HT1080 (cell line): ENCODE results near the gene STX8. TPM values are rescaled to one million over a fixed set of nuclear protein-coding genes. Genes with fewer than 3 reads are reported as not detected.

Source experiments
- DNase-seq: peaks from one replicate; pipeline ENCODE4 v3.0.0-alpha.2; 2015; ENCODE audit warnings: low read depth
- total RNA-seq: library from RNA; depleted of rRNA; stranded (reverse); fragments of >200 nt; shearing (Covaris generic); gene quantifications from 2 replicates; pipeline ENCODE4 v1.2.3, GENCODE V29; 2014

The STX8 gene
- total RNA-seq, 1 experiment from 2014 or later = 32.7 TPM

GRCh38 chr17:9241774-9242496 is 333.7 kb downstream of the STX8 start:
- no peak for DNase-seq

GRCh38 chr17:9241371-9241712 is 334.3 kb downstream of the STX8 start:
- no peak for DNase-seq

DNA sequence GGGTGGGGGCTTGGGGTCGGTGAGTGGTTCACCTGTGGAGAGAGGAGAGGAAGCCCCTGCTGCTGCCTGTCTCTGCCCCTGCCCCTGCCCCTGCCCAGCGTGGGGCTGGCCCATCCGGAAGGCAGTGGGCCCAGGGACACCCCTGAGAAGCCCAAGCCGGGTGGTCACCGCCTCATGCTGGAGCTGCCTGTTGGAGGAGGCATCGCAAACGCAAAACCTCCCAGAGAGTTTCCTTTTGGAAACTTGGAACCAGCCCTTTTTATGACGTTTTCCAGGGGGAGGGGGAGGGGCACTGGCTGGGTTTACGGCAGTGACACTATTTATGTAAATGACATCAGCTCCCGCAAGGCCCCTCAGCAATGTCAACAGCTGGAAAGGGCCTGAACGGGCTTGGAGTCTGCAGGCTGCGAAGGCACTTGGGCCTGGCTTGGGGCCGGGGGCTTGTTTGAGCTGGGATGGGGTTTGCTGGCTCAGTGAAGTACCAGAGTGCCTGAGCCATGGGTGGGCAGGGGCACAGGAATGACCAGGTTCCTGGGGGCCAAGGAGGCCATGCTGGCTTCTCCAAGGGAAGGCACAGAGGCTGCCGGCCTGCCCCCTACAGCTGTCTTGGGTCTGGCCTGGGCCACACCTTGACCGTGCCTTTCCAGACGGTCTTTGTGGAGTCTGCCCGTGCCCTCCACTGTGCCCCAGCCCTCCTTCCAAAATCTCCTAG is 334.8 kb downstream of the STX8 start:
- no peak for DNase-seq

DNA sequence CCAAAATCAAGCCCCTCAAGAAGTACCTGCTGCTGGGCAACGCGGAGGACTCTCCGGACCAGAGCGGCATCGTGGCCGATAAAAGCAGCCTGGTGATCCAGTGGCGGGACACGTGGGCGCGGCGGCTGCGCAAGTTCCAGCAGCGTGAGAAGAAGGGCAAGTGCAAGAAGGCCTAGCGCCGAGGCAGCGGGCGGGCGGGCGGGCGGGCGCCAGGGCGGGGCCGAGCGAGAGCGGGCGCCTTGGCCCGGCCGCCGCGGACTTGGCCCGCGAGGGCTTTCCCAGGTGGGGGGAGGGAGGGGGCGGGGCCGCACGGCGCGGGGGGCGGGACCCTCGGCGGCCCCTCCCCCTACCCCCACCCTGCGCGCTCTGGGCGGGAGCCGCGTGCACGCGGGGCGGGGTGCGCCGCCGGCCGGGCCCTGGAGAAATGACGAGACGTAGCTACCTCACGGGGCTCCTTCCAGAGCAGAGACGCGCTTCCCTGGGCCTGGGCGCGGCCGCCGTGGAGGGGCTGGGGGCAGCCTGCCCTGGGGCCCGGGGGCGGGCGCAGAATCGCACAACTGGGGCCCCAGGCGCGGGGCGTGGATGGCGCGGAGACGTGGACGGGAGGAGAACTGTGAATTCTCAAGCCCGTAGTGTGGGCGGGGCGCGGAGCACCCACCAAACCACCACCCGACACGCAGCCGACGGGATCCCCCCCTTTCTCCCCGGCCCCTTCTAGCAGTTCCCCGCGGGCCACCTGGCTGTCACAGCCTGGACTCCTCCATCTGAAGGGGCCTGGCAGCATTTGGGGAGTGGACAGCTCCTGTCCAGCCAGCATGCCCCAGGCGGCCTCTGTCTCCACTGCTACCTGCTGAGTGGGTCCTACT is 335.6 kb downstream of the STX8 start:
- no peak for DNase-seq

- no peak for DNase-seq
Measured at GRCh38 chr17:9239246-9239792, 336.3 kb downstream of the STX8 start.

DNA sequence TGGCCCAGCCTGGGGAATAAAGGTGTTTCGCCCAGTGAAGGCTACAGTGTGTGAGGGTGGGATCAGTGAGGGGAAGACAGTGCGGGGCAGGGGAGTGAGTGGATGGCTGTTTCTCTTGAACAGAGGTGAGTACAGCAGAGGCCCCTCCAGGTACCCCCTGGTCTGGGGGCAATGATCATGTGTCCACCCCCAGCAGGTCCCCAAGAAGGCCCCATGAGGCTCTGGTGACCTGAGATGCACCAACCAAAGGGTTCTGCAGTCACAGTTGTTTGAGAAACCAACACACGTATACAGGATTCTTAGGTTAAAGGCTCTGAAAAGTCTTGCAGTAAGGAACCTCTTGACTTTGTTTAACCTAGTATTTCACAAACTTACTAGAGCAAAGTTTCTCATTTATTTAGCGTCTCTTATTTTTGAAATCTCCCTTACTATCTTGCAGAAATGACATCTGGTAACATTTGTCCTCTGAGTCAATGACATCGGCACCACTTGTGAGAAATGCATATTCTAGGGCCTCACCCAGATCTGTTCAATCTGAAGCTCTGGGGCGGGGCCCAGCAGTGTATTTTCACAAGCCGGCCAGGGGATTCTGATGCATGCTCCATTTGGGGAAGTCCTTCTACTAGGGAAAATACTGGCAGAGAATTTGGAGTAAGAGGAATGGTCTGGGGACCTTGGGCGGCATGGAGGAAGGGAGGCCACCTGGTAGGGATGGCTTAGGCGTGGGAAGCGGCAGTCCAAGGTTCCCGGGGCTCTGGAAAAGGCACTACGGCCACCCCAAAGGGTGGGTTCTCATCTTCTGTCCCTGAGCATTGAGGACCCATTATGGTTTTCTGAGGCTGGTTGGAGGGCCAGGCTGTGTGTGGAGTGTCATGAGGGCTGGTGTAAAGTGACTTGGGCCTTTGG is 337.0 kb downstream of the STX8 start:
- DNase-seq = no peak

DNA sequence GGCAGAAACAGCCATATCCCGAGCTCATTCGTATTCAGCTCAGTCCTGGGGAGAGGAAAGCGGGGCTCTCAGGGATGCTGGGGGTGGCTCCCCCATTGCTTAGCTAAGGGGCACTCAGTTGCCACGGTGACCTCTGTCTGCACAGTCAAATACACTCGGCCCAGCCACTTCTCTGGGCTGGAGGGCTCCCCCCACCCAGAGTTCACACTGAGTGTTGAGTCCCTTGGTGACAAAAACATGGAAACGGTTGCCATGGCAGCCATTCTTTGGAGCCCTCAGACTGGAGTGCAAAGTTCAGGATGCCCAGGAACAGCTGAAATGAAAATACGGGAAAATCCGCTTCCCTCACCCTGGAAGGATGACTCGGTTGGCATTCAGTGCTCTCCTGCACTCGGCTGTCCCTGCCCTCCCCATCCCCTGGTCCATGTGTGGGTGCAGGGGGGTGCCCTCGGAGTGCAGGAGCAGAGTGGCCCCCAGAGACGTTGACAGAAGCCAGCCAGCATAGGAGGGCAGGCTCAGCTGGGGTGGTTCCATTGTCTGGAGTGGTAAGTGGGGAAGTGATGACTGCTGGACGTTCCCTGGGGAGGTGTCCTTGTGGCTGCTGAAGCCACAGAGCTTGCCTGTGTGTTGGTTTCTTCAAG is 337.8 kb downstream of the STX8 start:
- no peak for DNase-seq

DNA sequence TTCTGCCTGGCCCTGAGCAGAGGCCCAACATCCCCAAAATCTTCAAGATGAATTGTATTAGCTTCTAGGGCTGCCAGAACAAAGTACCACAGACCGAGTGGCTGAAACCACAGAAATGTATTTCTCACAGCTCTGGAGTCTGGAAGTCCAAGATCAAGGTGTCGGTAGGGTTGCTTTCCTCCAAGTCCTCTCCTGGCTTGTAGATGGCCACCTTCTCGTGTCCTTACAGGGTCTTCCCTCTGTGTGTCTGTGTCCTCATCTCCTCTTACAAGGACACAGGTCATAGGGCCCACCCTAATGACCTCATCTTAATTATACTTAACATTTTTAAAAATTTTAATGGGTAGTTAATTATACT is 338.6 kb downstream of the STX8 start:
- DNase-seq = no peak

DNA sequence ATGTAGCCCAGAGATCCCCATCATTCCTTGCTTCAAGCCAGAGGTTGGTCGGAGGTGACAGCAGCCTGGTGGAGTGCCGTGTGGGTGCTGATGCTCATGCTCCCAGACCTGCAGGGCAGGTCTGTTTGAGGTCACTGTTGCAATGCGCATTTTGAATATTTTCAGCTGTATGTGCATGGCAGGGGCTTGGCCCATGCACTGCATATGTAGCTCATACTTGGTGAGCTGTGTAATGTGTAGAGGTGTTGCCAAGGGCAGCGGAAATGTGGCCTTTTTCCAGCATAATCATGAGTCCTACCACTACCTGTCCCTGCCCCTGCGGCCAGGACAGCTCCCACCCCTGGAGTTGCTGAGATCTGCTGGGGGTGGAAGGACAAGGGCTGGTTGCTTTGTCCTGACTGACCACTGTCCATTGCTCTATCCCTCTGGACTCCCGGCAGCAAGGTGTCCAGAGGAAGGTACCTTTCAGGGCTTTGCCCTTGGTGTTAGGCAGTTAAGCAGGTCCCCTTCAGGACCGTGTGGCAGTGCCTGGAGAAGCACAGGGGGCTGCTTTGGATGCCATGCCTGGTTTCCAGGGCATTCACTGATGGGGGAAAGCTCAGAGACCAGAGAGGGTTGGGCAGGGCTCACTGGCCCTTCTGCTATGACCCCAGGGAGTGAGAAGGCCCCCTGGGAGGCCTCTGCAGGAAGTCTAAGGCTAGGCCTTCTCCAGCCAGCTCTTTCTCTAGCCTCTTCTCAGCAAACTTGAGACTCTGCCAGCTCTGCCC is 339.2 kb downstream of the STX8 start:
- no peak for DNase-seq

GRCh38 chr17:9235346-9235745 is 340.3 kb downstream of the STX8 start:
- DNase-seq = no peak

GRCh38 chr17:9234389-9234945 is 341.2 kb downstream of the STX8 start:
- no peak for DNase-seq

- no peak for DNase-seq
Measured at GRCh38 chr17:9233761-9234160, 341.9 kb downstream of the STX8 start.

DNA sequence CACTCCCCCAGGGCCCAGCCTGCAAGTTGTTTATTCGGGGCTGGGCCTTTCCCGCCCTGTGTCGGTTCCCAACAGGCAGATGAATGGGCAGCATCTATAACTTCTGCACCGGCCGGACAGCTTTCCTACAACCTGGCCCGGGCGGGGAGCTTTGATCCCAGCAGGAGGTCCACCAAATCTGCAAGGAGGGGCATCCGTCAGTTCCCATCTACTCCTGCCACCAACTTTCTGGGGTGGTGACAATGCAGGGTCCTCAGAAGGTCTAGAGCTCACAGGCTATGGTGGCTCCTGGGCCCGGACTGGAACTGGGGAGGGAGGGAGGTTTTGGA is 342.4 kb downstream of the STX8 start:
- DNase-seq = no peak

DNA sequence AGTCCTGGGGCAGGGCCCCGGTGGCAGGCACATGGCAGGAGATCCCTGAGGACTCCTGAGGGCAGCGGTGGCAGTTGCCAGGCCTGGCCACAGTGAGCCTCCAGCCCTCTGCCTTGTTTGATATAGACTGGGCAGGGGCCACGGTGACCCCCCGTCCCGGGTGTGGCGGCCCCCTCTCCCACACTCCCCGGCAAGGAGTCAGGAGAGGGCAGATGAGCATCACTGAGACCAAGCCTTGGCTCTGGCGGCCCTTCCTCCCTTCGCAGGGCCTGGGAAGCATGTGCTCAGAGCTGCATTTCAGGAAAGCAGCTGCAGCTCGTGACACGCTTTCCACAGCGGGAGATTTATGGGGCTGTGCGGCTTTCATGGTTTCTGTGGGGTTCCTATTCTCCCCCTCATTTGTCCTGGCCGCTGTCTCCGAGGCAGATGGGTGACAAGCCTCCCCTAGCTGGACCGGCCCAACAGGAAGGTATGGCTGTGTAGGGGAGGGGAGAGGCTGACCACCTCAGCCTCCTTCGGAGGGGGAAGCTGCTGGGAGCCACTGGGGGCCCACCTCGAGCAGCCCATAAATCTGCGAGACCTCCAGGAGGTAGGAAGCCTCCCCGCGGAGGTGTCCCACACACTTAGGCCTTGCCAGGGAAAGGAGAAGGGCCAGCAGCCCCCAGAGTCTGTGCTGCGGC is 342.9 kb downstream of the STX8 start:
- DNase-seq = no peak

DNA sequence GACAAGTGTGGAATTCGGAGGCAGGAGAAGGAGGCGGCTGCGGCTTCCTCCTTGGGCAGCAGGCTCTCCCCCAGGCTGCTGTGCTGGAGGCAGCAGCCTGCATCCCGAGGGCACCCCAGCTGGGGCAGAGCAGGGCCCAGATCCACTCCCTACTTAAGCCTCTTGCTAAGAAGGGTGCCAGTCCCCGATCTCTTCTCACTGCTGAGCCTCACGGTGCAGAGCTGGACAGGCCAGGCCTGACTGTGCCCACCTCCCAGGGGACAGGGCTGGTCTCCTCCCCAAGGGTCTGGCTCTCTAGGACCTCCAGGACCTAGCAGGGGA is 343.5 kb downstream of the STX8 start:
- no peak for DNase-seq

DNA sequence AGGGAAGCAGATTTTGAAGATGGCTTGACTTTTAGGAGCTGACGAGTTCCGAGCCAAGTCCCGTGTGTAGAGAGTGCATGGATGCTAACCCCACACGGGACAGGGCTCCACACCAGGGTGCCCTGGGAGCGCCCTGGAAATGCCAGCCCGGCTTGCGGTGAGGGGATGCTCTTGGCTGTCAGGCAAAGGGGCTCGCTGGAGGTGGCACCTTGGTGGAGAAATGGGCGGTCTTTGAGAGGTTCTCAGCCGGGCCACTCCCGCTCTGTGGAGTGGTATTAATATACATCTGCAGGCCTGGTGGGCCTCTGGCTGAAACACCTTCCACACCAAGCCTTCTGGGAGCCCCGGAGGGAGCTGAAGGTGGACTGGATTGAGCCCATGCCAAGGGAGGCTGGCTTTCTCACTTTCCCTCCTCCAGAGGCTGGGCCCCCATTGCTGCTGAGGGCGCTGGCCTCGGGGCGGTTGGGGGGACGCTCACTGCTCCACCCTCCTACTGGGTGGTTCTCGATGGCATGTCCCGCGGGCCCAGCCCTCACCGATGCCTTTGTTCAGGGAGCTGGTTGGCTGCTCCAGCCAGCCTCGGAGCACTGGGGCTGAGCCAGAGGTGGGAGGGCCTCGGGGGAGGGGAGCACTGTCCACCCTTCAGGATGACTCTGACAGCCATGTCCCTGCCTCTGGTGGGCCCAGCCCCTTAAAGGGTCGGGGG is 344.0 kb downstream of the STX8 start:
- DNase-seq = no peak

DNA sequence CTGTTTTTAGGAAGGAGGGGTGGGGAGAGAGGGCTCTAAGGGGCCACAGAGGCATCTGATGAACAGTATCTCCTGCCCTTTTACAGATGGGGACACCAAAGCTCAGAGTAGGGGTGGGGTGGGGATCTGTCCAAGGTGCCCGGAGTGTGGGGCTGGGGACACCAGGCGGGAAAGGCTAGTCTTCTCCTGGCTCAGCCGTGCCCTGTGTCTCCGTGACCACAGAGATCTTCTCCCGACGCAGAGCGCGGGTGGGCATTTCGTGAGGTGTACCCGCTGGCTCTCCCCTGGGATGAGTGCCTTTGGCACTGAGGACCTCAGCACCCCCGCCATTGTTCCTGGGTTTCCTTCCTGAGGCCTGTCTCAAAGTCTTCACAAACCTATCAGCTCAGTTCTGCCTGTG is 344.8 kb downstream of the STX8 start:
- DNase-seq = no peak

- no peak for DNase-seq
Measured at GRCh38 chr17:9230346-9230745, 345.3 kb downstream of the STX8 start.

GRCh38 chr17:9229826-9230201 is 345.8 kb downstream of the STX8 start:
- no peak for DNase-seq
